Measurements from ENCODE around the gene SPRY4.
"Not testable (repeated sequence)": the region's sequence is repeated elsewhere in the genome, so short reads cannot be mapped to it uniquely, and the experiment has no call there.

Gene SPRY4

GRCh38 chr5:142292249-142292648 is 32.6 kb downstream of the SPRY4 start:
- no peak for DNase-seq

- DNase-seq, result no peak
These were observed 34.1 kb downstream of the SPRY4 start for GRCh38 chr5:142290577-142291299.

- DNase-seq, result no peak
These were observed 34.9 kb downstream of the SPRY4 start for GRCh38 chr5:142289708-142290576.

- no peak for DNase-seq
These were observed 36.9 kb downstream of the SPRY4 start for GRCh38 chr5:142287973-142288313.

- DNase-seq, result no peak
These were observed 37.5 kb downstream of the SPRY4 start for GRCh38 chr5:142287096-142287972.

GRCh38 chr5:142286111-142286510 is 38.7 kb downstream of the SPRY4 start:
- DNase-seq, result no peak

- DNase-seq, result no peak
These were observed 41.5 kb downstream of the SPRY4 start for GRCh38 chr5:142283304-142283703.

- DNase-seq, result no peak
These were observed 42.9 kb downstream of the SPRY4 start for GRCh38 chr5:142281966-142282365.

- no peak for DNase-seq
These were observed 43.8 kb downstream of the SPRY4 start for GRCh38 chr5:142281008-142281367.

- no peak for DNase-seq
These were observed 44.5 kb downstream of the SPRY4 start for GRCh38 chr5:142280066-142281007.

- no peak for DNase-seq
These were observed 46.2 kb downstream of the SPRY4 start for GRCh38 chr5:142278627-142279026.

GRCh38 chr5:142277796-142278195 is 47.0 kb downstream of the SPRY4 start:
- DNase-seq, result no peak

- no peak for DNase-seq
These were observed 48.3 kb downstream of the SPRY4 start for GRCh38 chr5:142276517-142276916.

GRCh38 chr5:142275496-142275895 is 49.3 kb downstream of the SPRY4 start:
- DNase-seq, result no peak

- not testable (repeated sequence) for DNase-seq
These were observed 52.2 kb downstream of the SPRY4 start for GRCh38 chr5:142272596-142272995.

- not testable (repeated sequence) for DNase-seq
These were observed 60.7 kb downstream of the SPRY4 start for GRCh38 chr5:142264084-142264483.

GRCh38 chr5:142263346-142263745 is 61.5 kb downstream of the SPRY4 start:
- DNase-seq, result no peak

- no peak for DNase-seq
These were observed 62.1 kb downstream of the SPRY4 start for GRCh38 chr5:142262683-142263082.

Data from CD4-positive, alpha-beta T cell treated with Interleukin-6 for 4 hours (primary cell).